Osteocyte (in vitro differentiated cells): ENCODE measurements around the gene GSAP. TPM values are rescaled to one million over a fixed set of nuclear protein-coding genes. Genes with fewer than 3 reads are reported as not detected.
A peak's percentile ranks its signal among the peaks of the same experiment; 100 is the strongest.

Source experiments
- DNase-seq: peaks from one replicate; pipeline ENCODE4 v3.0.0; 2021; ENCODE audit warnings: mixed read lengths; ENCODE audit not compliant: unreplicated experiment; ENCODE audit errors: extremely low spot score
- H3K27ac Mint-ChIP-seq: one replicate; pipeline ENCODE4 v1.8.0; 2021; ENCODE audit warnings: mild to moderate bottlenecking, mixed read lengths; ENCODE audit not compliant: unreplicated experiment
- H3K27me3 Mint-ChIP-seq: one replicate; pipeline ENCODE4 v1.8.0; 2021; ENCODE audit warnings: mixed read lengths; ENCODE audit not compliant: unreplicated experiment
- H3K36me3 Mint-ChIP-seq: one replicate; pipeline ENCODE4 v1.8.0; 2021; ENCODE audit warnings: mixed read lengths; ENCODE audit not compliant: unreplicated experiment
- H3K4me1 Mint-ChIP-seq: one replicate; pipeline ENCODE4 v1.8.0; 2021; ENCODE audit warnings: mixed read lengths; ENCODE audit not compliant: unreplicated experiment
- H3K4me3 Mint-ChIP-seq: one replicate; pipeline ENCODE4 v1.8.0; 2021; ENCODE audit warnings: mild to moderate bottlenecking, moderate library complexity, mixed read lengths; ENCODE audit not compliant: unreplicated experiment
- H3K9me3 Mint-ChIP-seq: one replicate; pipeline ENCODE4 v1.8.0; 2021; ENCODE audit warnings: mixed read lengths; ENCODE audit not compliant: unreplicated experiment
- total RNA-seq: library from RNA; stranded (reverse); gene quantifications from 2 replicates; pipeline ENCODE4 v1.2.1, GENCODE V29; 2021
- TF ChIP-seq, protein P1 (sequence below): fragments of 200-600 bp; sonication (generic); IDR thresholded peaks from 2 replicates; pipeline ENCODE4 v1.5.0; 2021; ENCODE audit warnings: antibody characterized with exemption, mild to moderate bottlenecking, moderate library complexity

GSAP gene
- total RNA-seq, 1 donor from 2014 or later, result 0.83 TPM

DNA sequence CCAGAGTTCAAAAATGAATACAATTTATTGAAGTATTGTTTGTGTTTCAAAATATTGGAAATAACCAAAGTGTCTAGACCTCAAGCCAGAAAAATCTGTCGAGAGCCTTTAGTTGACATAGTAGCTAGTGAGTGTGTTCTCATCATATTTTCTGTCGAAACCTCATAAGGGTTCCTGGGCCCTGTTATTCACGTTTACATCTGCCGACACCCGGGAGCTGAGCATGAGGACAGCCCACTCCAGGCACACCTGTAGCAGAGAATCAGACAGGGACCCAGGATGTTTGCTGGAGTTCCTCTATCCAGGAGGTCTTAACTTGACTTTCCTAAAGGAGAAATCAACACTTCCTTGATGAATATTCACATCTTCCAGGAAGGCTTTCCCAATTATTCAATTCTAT is 144.4 kb downstream of the GSAP start:
- Mint-ChIP-seq H3K4me3 (no peak overlapping the region), H3K27me3 (no peaks in the 10 kb centered on the region), H3K4me1 (peaks cover 25% of the 10 kb centered on the region), H3K36me3 (peaks cover 2% of the 10 kb centered on the region), H3K9me3 (peaks cover 5% of the 10 kb centered on the region), H3K27ac (no peak overlapping the region)
- DNase-seq, result no peak
- TF ChIP-seq, protein P1, sequence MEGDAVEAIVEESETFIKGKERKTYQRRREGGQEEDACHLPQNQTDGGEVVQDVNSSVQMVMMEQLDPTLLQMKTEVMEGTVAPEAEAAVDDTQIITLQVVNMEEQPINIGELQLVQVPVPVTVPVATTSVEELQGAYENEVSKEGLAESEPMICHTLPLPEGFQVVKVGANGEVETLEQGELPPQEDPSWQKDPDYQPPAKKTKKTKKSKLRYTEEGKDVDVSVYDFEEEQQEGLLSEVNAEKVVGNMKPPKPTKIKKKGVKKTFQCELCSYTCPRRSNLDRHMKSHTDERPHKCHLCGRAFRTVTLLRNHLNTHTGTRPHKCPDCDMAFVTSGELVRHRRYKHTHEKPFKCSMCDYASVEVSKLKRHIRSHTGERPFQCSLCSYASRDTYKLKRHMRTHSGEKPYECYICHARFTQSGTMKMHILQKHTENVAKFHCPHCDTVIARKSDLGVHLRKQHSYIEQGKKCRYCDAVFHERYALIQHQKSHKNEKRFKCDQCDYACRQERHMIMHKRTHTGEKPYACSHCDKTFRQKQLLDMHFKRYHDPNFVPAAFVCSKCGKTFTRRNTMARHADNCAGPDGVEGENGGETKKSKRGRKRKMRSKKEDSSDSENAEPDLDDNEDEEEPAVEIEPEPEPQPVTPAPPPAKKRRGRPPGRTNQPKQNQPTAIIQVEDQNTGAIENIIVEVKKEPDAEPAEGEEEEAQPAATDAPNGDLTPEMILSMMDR, result no peak

DNA sequence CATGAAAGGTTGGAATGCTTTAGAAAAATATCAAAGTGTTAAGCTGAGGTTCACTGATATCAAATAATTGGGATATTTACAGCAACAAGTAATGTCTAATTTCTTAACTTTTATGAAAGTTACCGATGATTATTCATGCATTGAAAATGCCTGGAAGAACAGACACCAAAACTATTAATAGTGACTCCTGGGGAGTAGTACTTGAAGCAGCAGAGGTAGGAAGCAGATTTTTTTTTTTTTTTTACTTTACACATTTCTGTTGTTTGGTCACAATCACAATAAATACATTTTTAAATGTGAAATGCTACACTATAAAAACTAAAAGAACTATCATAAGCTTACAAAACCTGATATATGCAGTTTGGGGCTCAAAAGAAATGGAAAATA is 146.1 kb downstream of the GSAP start:
- DNase-seq, result no peak
- Mint-ChIP-seq H3K36me3 (peaks cover 2% of the 10 kb centered on the region), H3K4me1 (peaks cover 22% of the 10 kb centered on the region), H3K9me3 (peaks cover 5% of the 10 kb centered on the region), H3K27me3 (no peaks in the 10 kb centered on the region), H3K4me3 (no peak overlapping the region), H3K27ac (peak overlapping the region; percentile 58)
- TF ChIP-seq, protein P1, result no peak

DNA sequence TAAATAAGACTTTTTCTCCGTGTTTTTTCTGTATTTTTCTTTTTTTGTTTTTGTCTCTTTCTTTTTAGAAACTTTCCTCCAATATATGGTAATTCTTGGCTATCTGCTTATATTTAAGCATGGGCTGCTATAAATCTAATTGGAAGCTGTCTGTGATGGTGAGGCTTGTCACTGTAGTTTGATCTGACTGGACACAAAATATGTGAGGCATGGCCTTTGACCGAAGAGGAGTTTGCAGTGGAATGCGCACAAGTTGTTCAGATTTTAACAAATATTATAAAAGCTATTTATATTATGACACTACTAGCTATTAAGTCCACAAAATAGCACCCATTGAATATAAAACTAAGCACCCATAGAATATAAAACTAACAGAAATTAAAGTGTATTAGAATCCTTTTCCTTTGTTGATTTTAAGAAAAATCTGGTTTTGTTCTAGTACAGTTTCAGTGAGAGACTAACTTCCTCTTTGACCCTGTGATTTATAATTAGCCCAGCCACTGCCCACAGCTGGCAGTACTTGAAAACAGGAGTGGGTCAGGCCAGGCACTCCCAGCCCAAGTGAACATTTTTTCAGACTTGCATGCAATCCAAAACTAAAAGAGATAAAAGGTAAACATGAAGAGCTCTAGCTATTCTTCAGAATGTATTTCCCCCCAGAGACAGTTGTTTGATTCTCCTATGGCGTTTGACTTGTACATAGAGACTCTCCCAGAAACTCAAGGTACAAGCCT is 146.6 kb downstream of the GSAP start:
- Mint-ChIP-seq H3K4me1 (peaks cover 22% of the 10 kb centered on the region), H3K4me3 (no peak overlapping the region), H3K27ac (peak overlapping the region; percentile 58), H3K36me3 (peaks cover 2% of the 10 kb centered on the region), H3K9me3 (peaks cover 5% of the 10 kb centered on the region), H3K27me3 (no peaks in the 10 kb centered on the region)
- no peak for DNase-seq
- TF ChIP-seq, protein P1, result no peak

- no peaks in the 10 kb centered on the region for H3K27me3 Mint-ChIP-seq
- no peak overlapping the region for H3K27ac Mint-ChIP-seq
- no peak for DNase-seq
- H3K36me3 Mint-ChIP-seq, result no peaks in the 10 kb centered on the region
- peaks cover 22% of the 10 kb centered on the region for H3K4me1 Mint-ChIP-seq
- H3K9me3 Mint-ChIP-seq, result peaks cover 5% of the 10 kb centered on the region
- H3K4me3 Mint-ChIP-seq, result no peak overlapping the region
- TF ChIP-seq, protein P1, result no peak
Measured at GRCh38 chr7:77266291-77266794, 149.8 kb downstream of the GSAP start.

DNA sequence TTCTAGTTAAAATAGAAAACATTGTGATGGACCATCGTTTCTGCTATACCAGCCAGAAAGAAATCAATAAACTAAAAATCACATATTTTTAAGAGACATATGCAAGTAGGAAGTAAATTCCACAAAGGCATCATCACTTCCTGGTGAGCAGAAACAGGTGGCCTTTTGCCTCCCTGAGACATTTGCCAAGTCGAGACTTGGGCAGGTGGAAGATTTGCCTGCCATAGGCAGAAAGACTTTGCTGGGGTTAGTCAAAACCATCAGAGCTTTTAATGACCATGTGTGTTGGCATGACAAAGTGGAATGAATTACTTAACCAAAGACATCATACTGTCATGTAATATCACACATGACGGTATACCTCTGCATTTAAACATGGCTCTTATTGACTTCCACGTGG is 150.5 kb downstream of the GSAP start:
- Mint-ChIP-seq H3K27ac (no peak overlapping the region), H3K4me1 (peaks cover 21% of the 10 kb centered on the region), H3K9me3 (peaks cover 5% of the 10 kb centered on the region), H3K4me3 (no peak overlapping the region), H3K27me3 (no peaks in the 10 kb centered on the region), H3K36me3 (no peaks in the 10 kb centered on the region)
- TF ChIP-seq, protein P1, result no peak
- no peak for DNase-seq
